K562 (cell line): ENCODE data around the gene BCL7C. TPM values are rescaled to one million over a fixed set of nuclear protein-coding genes. Genes with fewer than 3 reads are reported as not detected.

Experiments
- ARID1B ChIP-seq: fragments of 450-650 bp; IDR thresholded peaks from 2 replicates; pipeline ENCODE4 v1.6.1; 2016; ENCODE audit warnings: antibody characterized with exemption, mild to moderate bottlenecking, inconsistent platforms
- ASH1L ChIP-seq: fragments of 450-650 bp; IDR thresholded peaks from 2 replicates; pipeline ENCODE4 v1.6.1; 2018; ENCODE audit warnings: borderline replicate concordance, mild to moderate bottlenecking, low read depth; ENCODE audit not compliant: partially characterized antibody
- ATF3 ChIP-seq, 2 experiments: fragments of 450-650 bp in 1 of 2; sonication (generic) in 1 of 2; formaldehyde crosslinking in 1 of 2; IDR thresholded peaks in 1 of 2; conservative IDR thresholded peaks in 1 of 2; 2 replicates each; pipeline versions ENCODE4 v1.6.1 to v1.8.1; 2016 to 2023; ENCODE audit warnings: mild to moderate bottlenecking in 2 of 2, moderate library complexity in 2 of 2, inconsistent platforms in 1 of 2, missing genetic modification reagents in 1 of 2
- CREBBP ChIP-seq: IDR thresholded peaks from one replicate; pipeline ENCODE4 v1.6.1; 2012; ENCODE audit warnings: low read depth, mild to moderate bottlenecking, control low read depth, inconsistent platforms, low read length
- E2F8 ChIP-seq: fragments of 450-650 bp; IDR thresholded peaks from 2 replicates; pipeline ENCODE4 v1.7.1; 2018; ENCODE audit warnings: mild to moderate bottlenecking, low read depth; ENCODE audit not compliant: partially characterized antibody
- ETV5 ChIP-seq: sonication (generic); formaldehyde crosslinking; IDR thresholded peaks from 2 replicates; pipeline ENCODE4 v1.4.0; 2020; ENCODE audit warnings: low read depth, mild to moderate bottlenecking, missing genetic modification reagents
- GTF3C2 ChIP-seq: IDR thresholded peaks from 3 replicates; pipeline ENCODE4 v1.6.1; 2011; ENCODE audit warnings: borderline replicate concordance, mild to moderate bottlenecking, moderate library complexity; ENCODE audit not compliant: insufficient read length; ENCODE audit errors: extremely low read depth
- IRF1 ChIP-seq: sonication (generic); formaldehyde crosslinking; IDR thresholded peaks from 2 replicates; pipeline ENCODE4 v1.8.0; 2022; ENCODE audit warnings: missing genetic modification reagents, mild to moderate bottlenecking, borderline replicate concordance
- KAT2B ChIP-seq: IDR thresholded peaks from one replicate; pipeline ENCODE4 v1.6.1; 2012; ENCODE audit warnings: low read depth, mild to moderate bottlenecking, control low read depth, inconsistent platforms, low read length, moderate library complexity
- MAFF ChIP-seq: IDR thresholded peaks from 2 replicates; pipeline ENCODE4 v1.6.1; 2012; ENCODE audit warnings: low read length, improper control_type of control experiment
- ZBTB33 ChIP-seq: sonication (generic); formaldehyde crosslinking; IDR thresholded peaks from 2 replicates; pipeline ENCODE4 v1.8.1; 2023; ENCODE audit warnings: mild to moderate bottlenecking, missing genetic modification reagents
- ZNF212 ChIP-seq: fragments of 450-650 bp; formaldehyde crosslinking; IDR thresholded peaks from 2 replicates; pipeline ENCODE4 v1.4.0; 2020; ENCODE audit warnings: mild to moderate bottlenecking
- ZNF24 ChIP-seq: fragments of 450-650 bp; IDR thresholded peaks from 2 replicates; pipeline ENCODE4 v1.6.1; 2016
- ZNF511 ChIP-seq: sonication (generic); formaldehyde crosslinking; IDR thresholded peaks from 2 replicates; pipeline ENCODE4 v1.8.0; 2022; ENCODE audit warnings: mild to moderate bottlenecking, missing genetic modification reagents
- ZNF696 ChIP-seq: fragments of 250-450 bp; sonication (Bioruptor Pico); conservative IDR thresholded peaks from 2 replicates; pipeline ENCODE4 v1.4.0; 2020; ENCODE audit warnings: mild to moderate bottlenecking, moderate library complexity
- ZNF79 ChIP-seq: fragments of 250-450 bp; sonication (Bioruptor Pico); IDR thresholded peaks from 2 replicates; pipeline ENCODE4 v1.4.0; 2020; ENCODE audit warnings: low read depth, mild to moderate bottlenecking, moderate library complexity
- polyA plus RNA-seq, 8 experiments: library from polyadenylated mRNA; depleted of rRNA in 4 of 8; stranded (reverse) in 5 of 8; unstranded in 3 of 8; fragments of >200 nt; fragmentation: Nextera tagmentation in 2 of 8; fragmentation: Illumina TruSeq in 1 of 8; extraction: Ambion mirVana in 2 of 8; extraction: Trizol in 1 of 8; gene quantifications; 2 replicates each; pipeline versions ENCODE4 v1.2.1 to v1.2.3, GENCODE V29; 2011 to 2014; ENCODE audit warnings: inconsistent platforms in 1 of 8, missing spikeins in 1 of 8
- total RNA-seq, 7 experiments: library from RNA; depleted of rRNA in 6 of 7; stranded (reverse); fragments of >200 nt in 6 of 7; fragmentation: Illumina TruSeq in 2 of 7; extraction: Trizol in 2 of 7; gene quantifications; 2 replicates each; pipeline versions ENCODE4 v1.2.1 to v1.2.3, GENCODE V29; 2011 to 2021; ENCODE audit warnings: low replicate concordance in 1 of 7

BCL7C gene
- total and polyA plus RNA-seq, 9 of the 15 experiments (the other 6 are each of a cell fraction or from before 2014, with no cell fraction given): 1.7 to 85.8 (median 19.6) TPM

DNA sequence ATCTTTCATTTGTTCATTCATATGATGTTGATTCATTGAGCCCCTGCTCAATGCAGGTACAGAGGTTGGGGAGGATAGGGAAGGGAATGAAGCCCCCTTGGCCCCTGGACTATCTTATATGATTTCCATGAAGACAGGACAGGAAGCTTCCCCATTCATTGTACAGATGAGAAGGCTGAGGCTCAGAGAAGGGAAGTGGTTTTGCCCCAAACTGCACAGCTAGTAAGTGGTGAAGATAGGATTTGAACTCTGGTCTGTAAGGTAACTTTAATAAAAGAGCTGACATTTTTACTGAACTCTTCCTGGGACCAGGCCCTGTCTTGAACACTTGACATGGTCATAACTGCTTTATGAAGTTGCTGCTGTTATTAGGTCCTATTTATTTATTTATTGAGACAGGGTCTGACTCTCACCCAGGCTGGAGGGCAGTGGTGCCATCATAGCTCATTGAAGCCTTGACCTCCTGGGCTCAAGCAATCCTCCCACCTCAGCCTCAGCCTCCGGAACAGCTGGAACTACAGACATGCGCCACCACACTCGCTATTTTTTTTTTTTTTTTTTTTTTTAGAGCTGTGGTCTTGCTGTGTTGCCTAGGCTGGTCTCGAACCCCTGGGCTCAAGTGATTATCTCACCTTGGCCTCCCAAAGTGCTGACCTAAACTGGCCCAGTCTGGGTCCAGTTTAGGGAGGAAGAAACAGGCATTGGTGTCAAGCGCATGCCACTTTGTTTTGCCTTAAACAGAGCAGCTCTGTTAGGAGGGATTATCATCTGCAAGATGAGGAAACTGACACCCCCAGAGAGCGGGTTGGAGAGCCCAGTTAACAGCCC lies 7.5 kb upstream of the BCL7C start (continued):
- no peak for TF ChIP-seq KAT2B
- TF ChIP-seq ZNF24: no peak
- no peak for TF ChIP-seq ARID1B
- no peak for TF ChIP-seq ETV5 (CRISPR knock-in tag)
- TF ChIP-seq MAFF: no peak
- peak; percentile 4 for TF ChIP-seq GTF3C2
- peak; percentile 30; the same call in 1 of the 2 replicates for TF ChIP-seq ATF3 (IDR thresholded peaks at IDR 0.05)
- TF ChIP-seq ATF3 (CRISPR knock-in tag; conservative IDR thresholded peaks at IDR 0.05): no peak
- TF ChIP-seq ZNF696: no peak
- no peak for TF ChIP-seq ZNF79 (CRISPR knock-in tag)
- no peak for TF ChIP-seq E2F8
- TF ChIP-seq ASH1L: no peak
- TF ChIP-seq IRF1: no peak
- TF ChIP-seq CREBBP: no peak
- TF ChIP-seq ZNF511 (CRISPR knock-in tag): no peak
- TF ChIP-seq ZBTB33 (CRISPR knock-in tag): 0 out of 2 replicates have a peak, but pooled peaks have one; percentile 14
- no peak for TF ChIP-seq ZNF212 (CRISPR knock-in tag)
